Right atrium auricular region (tissue), 2 donors: ENCODE results near the gene APC2. TPM values are rescaled to one million over a fixed set of nuclear protein-coding genes. Genes with fewer than 3 reads are reported as not detected.

ENCODE experiments used
- DNase-seq: peaks from one replicate; pipeline ENCODE4 v3.0.0-alpha.2; 2019; ENCODE audit warnings: low spot score
- H3K27ac ChIP-seq, 2 donors: fragments of 200-600 bp; sonication (generic); 1 replicate in 1 of 2; 2 replicates in 1 of 2; pipeline ENCODE4 v1.5.1; 2016 to 2019
- H3K27me3 ChIP-seq, 2 donors: fragments of 200-600 bp; sonication (generic); one replicate each; pipeline versions ENCODE4 v1.5.1 to v1.6.0; 2017 to 2019
- H3K36me3 ChIP-seq: fragments of 200-600 bp; sonication (generic); one replicate; pipeline ENCODE4 v1.5.1; 2016
- H3K4me1 ChIP-seq, 2 donors: fragments of 200-600 bp; sonication (generic); one replicate each; pipeline versions ENCODE4 v1.5.1 to v1.6.0; 2017 to 2019
- H3K4me3 ChIP-seq, 2 donors: fragments of 200-600 bp; sonication (generic); 1 replicate in 1 of 2; 2 replicates in 1 of 2; pipeline ENCODE4 v1.5.1; 2017 to 2019; ENCODE audit warnings: mild to moderate bottlenecking in 1 of 2, moderate library complexity in 1 of 2
- H3K9me3 ChIP-seq, 2 donors: fragments of 200-600 bp; sonication (generic); one replicate each; pipeline ENCODE4 v1.5.1; 2019
- CTCF ChIP-seq, 2 donors: fragments of 200-600 bp; sonication (generic); IDR thresholded peaks; one replicate each; pipeline ENCODE4 v1.5.1; 2019; ENCODE audit warnings: antibody characterized with exemption in 2 of 2
- total RNA-seq, 2 donors: library from RNA; depleted of rRNA; stranded (reverse); fragments of >200 nt; gene quantifications; one replicate each; pipeline ENCODE4 v1.1.0, GENCODE V29; 2016

Gene APC2
- total RNA-seq, 2 donors from 2014 or later = 0.04 to 0.35 TPM

GRCh38 chr19:1503089-1503924 is 53.4 kb downstream of the APC2 start:
- DNase-seq = no peak
- H3K36me3 ChIP-seq = peaks cover 11% of the 10 kb centered on the region
- H3K4me1 ChIP-seq = peaks cover 0 to 16% of the 10 kb centered on the region in 2 donors
- no peaks in the 10 kb centered on the region for H3K27me3 ChIP-seq
- H3K27ac ChIP-seq = no peak overlapping the region
- TF ChIP-seq CTCF (IDR thresholded peaks at IDR 0.05) = peak; percentile 69 to 83
- H3K4me3 ChIP-seq = peak overlapping the region in 1 of 2 donors; percentile 22
- H3K9me3 ChIP-seq = no peaks in the 10 kb centered on the region

GRCh38 chr19:1503925-1504773 is 54.2 kb downstream of the APC2 start:
- Histone ChIP-seq H3K27ac (no peak overlapping the region), H3K4me1 (peaks cover 0 to 16% of the 10 kb centered on the region in 2 donors), H3K27me3 (no peaks in the 10 kb centered on the region), H3K4me3 (peak overlapping the region in 1 of 2 donors; percentile 22), H3K9me3 (no peaks in the 10 kb centered on the region), H3K36me3 (peaks cover 11% of the 10 kb centered on the region)
- no peak for DNase-seq
- no peak for TF ChIP-seq CTCF (IDR thresholded peaks at IDR 0.05)

GRCh38 chr19:1505012-1505411 is 55.1 kb downstream of the APC2 start:
- Histone ChIP-seq H3K36me3 (peaks cover 11% of the 10 kb centered on the region), H3K9me3 (no peaks in the 10 kb centered on the region), H3K27me3 (no peaks in the 10 kb centered on the region), H3K4me1 (peaks cover 0 to 16% of the 10 kb centered on the region in 2 donors), H3K27ac (no peak overlapping the region), H3K4me3 (no peak overlapping the region)
- TF ChIP-seq CTCF (IDR thresholded peaks at IDR 0.05) = no peak
- DNase-seq = no peak

- no peak for DNase-seq
- Histone ChIP-seq H3K27ac (peak overlapping the region in 1 of 2 donors; percentile 83), H3K27me3 (no peaks in the 10 kb centered on the region), H3K36me3 (peaks cover 11% of the 10 kb centered on the region), H3K4me1 (peaks cover 0 to 16% of the 10 kb centered on the region in 2 donors), H3K4me3 (no peak overlapping the region), H3K9me3 (no peaks in the 10 kb centered on the region)
- no peak for TF ChIP-seq CTCF (IDR thresholded peaks at IDR 0.05)
Observed at GRCh38 chr19:1505991-1506881, 56.3 kb downstream of the APC2 start.

- no peak for DNase-seq
- no peak for TF ChIP-seq CTCF (IDR thresholded peaks at IDR 0.05)
- Histone ChIP-seq H3K9me3 (no peaks in the 10 kb centered on the region), H3K27me3 (no peaks in the 10 kb centered on the region), H3K4me1 (peaks cover 0 to 20% of the 10 kb centered on the region in 2 donors), H3K36me3 (peaks cover 11% of the 10 kb centered on the region), H3K4me3 (peak overlapping the region in 1 of 2 donors; percentile 44), H3K27ac (peak overlapping the region; percentile 83 to 92)
Observed at GRCh38 chr19:1507192-1507660, 57.3 kb downstream of the APC2 start.
